ENCODE data around the gene ATP5ME. TPM values are rescaled to one million over a fixed set of nuclear protein-coding genes. Genes with fewer than 3 reads are reported as not detected.
"Not testable (repeated sequence)": the region's sequence is repeated elsewhere in the genome, so short reads cannot be mapped to it uniquely, and the experiment has no call there.

Gene ATP5ME
- total RNA-seq, 2 donors from 2014 or later: 85.1 to 265 TPM

- no peak for TF ChIP-seq CTCF (IDR thresholded peaks at IDR 0.05)
- Histone ChIP-seq H3K36me3 (no peaks in the 10 kb centered on the region), H3K27me3 (no peaks in the 10 kb centered on the region), H3K4me1 (no peaks in the 10 kb centered on the region), H3K4me3 (no peak overlapping the region), H3K9me3 (peaks cover 0 to 4% of the 10 kb centered on the region in 2 donors), H3K27ac (no peak overlapping the region)
- DNase-seq (ENCODE audit: low spot score): no peak
Observed at GRCh38 chr4:649293-649625, 24.8 kb downstream of the ATP5ME start.

- H3K9me3 ChIP-seq: peaks cover 0 to 10% of the 10 kb centered on the region in 2 donors
- H3K27ac ChIP-seq: no peak overlapping the region
- no peak for TF ChIP-seq CTCF (IDR thresholded peaks at IDR 0.05)
- H3K27me3 ChIP-seq: no peaks in the 10 kb centered on the region
- DNase-seq (ENCODE audit: low spot score): no peak
- H3K36me3 ChIP-seq: no peaks in the 10 kb centered on the region
- H3K4me3 ChIP-seq: no peak overlapping the region
- no peaks in the 10 kb centered on the region for H3K4me1 ChIP-seq
Observed at GRCh38 chr4:648579-649292, 25.3 kb downstream of the ATP5ME start.

GRCh38 chr4:647481-647880 lies 26.6 kb downstream of the ATP5ME start:
- no peaks in the 10 kb centered on the region for H3K27me3 ChIP-seq
- no peak overlapping the region for H3K4me3 ChIP-seq
- no peaks in the 10 kb centered on the region for H3K36me3 ChIP-seq
- peaks cover 0 to 13% of the 10 kb centered on the region in 2 donors for H3K9me3 ChIP-seq
- no peak for DNase-seq (ENCODE audit: low spot score)
- no peaks in the 10 kb centered on the region for H3K4me1 ChIP-seq
- no peak overlapping the region for H3K27ac ChIP-seq
- no peak for TF ChIP-seq CTCF (IDR thresholded peaks at IDR 0.05)

- TF ChIP-seq CTCF (IDR thresholded peaks at IDR 0.05): no peak
- DNase-seq (ENCODE audit: low spot score): no peak
Observed at GRCh38 chr4:646460-646859, 27.6 kb downstream of the ATP5ME start.

GRCh38 chr4:642366-642765 lies 31.7 kb downstream of the ATP5ME start:
- not testable (repeated sequence) for H3K27me3 ChIP-seq; H3K4me3 ChIP-seq; H3K36me3 ChIP-seq; DNase-seq (ENCODE audit: low spot score); H3K4me1 ChIP-seq; H3K27ac ChIP-seq
- peaks cover 0 to 17% of the 10 kb centered on the region in 2 donors for H3K9me3 ChIP-seq

More at GRCh38 chr4:646460-646859, 27.6 kb downstream of the ATP5ME start:
- Histone ChIP-seq H3K27me3 (no peaks in the 10 kb centered on the region), H3K27ac (no peak overlapping the region), H3K36me3 (no peaks in the 10 kb centered on the region), H3K9me3 (peaks cover 0 to 17% of the 10 kb centered on the region in 2 donors), H3K4me3 (no peak overlapping the region), H3K4me1 (no peaks in the 10 kb centered on the region)

- H3K27me3 ChIP-seq: no peaks in the 10 kb centered on the region
Observed at GRCh38 chr4:637536-638280, 36.4 kb downstream of the ATP5ME start.

More at GRCh38 chr4:637536-638280, 36.4 kb downstream of the ATP5ME start:
- TF ChIP-seq CTCF (IDR thresholded peaks at IDR 0.05): no peak
- Histone ChIP-seq H3K27ac (no peak overlapping the region), H3K9me3 (peaks cover 0 to 5% of the 10 kb centered on the region in 2 donors), H3K36me3 (no peaks in the 10 kb centered on the region), H3K4me1 (no peaks in the 10 kb centered on the region), H3K4me3 (no peak overlapping the region)
- DNase-seq (ENCODE audit: low spot score): no peak
